ENCODE measurements around the gene SLC44A3.
"Not testable (repeated sequence)": the region's sequence is repeated elsewhere in the genome, so short reads cannot be mapped to it uniquely, and the experiment has no call there.

SLC44A3 gene

GRCh38 chr1:94836891-94837290, 16.7 kb downstream of the SLC44A3 start:
- DNase-seq (ENCODE audit: low read depth): no peak

DNA sequence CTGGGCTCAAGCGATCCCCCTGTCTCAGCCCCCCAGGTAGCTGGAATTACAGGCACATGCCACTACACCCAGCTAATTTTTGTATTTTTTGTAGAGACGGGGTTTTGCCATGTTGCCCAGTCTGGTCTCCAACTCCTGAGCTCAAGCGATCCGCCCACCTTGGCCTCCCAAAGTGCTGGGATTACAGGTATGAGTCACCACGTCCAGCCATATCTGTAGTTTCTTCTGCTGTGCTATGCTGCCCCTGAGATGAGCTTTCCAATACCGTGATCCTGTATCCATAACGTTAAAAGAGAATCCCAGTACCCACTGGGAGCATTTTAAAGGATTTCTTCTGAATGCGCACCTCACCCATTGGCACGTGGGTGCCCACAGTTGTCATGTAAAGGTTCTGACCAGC, 20.2 kb downstream of the SLC44A3 start:
- not testable (repeated sequence) for DNase-seq (ENCODE audit: low read depth)

DNA sequence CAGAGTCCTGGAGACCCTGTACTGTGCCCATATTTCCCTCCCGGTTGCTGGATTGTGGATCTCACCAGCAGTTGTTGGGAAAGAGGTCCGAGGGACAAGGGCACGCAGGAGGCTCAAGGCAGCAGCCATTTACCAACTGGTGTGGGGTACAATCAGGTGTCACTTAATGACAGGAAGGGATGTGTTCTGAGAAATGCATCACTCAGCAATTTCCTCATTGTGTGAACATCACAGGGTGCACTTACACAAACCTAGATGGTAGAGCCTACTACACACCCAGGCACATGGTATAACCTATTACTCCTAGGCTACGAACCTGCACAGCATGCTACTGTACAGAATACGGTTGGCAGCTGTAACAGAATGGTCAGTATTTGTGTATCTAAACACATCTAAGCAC, 20.7 kb downstream of the SLC44A3 start:
- DNase-seq (ENCODE audit: low read depth): no peak

- DNase-seq (ENCODE audit: low read depth): no peak
Observed at GRCh38 chr1:94843430-94843829, 23.3 kb downstream of the SLC44A3 start.

GRCh38 chr1:94843846-94844245, 23.7 kb downstream of the SLC44A3 start:
- no peak for DNase-seq (ENCODE audit: low read depth)

DNA sequence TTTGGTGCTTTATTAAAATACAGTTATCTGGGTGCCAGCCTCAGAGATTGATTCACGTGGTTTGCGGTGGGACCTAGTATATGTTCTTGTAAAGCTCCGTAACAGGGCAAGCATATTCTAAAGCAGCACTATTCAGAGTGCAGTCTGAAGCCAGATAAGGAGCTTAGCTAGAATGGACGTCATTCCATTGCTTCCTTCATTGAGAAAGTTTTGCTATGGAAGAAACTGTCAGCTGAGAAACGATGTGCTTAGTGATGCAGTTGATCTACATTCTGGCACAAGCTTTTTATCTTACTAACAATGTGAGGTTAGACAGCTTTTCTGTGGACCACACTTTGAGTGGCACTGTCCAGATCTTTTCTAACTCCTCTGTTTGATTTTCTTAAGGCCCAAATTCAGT, 26.2 kb downstream of the SLC44A3 start:
- DNase-seq (ENCODE audit: low read depth): no peak

DNA sequence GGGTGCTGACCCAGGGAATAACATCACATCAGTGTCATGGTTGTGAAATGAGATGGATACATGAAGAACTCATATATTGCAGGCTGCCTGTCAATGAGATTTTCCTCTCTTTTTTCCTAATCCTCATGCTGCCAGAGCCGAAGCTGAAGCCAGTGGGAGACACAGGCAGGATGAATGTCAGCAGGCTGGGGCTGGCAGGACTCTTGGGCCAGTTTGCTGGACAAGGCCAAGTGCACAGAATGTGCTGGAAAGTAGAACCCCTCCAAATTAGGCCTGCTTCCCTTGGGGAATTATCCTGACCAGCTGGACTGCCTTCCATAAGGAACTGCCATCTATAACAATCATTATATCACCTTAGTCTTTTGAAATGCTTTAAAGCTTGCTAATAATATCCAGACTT, 31.4 kb downstream of the SLC44A3 start:
- DNase-seq (ENCODE audit: low read depth): no peak

- DNase-seq (ENCODE audit: low read depth): no peak
Observed at GRCh38 chr1:94852788-94853187, 32.6 kb downstream of the SLC44A3 start.

DNA sequence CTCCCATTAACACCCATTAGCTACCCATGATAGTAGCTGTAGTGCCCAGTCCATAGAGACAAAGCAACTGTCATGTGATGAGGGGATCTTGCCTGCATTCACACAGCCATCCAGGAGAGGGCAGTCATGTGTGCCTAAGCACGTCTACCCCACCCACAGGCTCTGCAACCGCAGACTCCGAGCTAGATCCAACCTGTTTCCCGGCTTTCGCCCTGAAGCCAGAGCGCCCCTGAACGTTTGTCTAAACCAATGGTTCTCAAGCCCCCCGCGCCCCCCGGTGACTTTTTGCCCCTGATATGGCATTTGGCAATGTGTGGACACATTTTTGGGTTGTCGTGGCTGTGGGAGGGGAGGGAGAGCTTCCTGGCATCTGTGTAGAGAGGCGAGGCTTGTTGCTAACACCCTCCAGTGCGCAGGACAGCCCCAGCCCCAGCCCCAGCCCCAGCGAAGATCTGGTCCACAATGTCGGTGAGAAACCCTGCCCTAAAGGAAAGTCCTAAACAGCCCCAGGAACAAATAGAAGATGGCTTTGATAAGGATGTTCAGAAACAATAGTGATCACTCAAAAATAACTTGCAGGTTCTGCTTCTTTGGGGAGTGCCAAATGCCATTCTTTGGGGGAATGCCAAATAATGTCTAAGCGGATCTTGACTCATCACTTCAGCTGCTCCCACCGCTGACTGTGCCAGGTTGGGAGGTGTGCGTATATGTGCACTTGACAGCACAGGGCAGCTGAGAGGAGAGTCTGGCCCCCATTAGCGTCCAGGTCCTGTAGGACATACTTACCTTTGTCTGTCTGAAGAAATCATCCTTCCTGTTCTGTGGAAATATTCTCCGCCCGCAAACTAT, 34.5 kb downstream of the SLC44A3 start:
- DNase-seq (ENCODE audit: low read depth): peak; percentile 71

- DNase-seq (ENCODE audit: low read depth): no peak
Observed at GRCh38 chr1:94855307-94855700, 35.1 kb downstream of the SLC44A3 start.

DNA sequence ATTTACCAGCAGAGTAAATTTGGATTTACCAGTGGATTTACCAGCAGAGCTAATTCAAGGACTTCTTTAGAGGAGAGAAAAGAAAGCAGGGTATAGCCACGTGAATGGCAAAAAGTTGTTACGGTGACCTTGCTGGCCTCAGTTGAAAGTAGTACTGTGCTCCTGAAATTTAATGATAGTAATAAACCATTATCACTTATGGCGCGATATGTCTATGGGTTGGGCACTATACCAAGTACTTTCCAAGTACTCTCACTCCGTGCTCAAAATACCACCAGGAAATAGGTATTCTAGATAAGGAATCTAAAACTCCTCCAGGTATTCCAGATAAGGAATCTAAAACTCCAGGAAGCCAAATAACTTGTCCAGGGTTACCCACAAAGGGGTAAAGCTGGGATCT, 35.8 kb downstream of the SLC44A3 start:
- DNase-seq (ENCODE audit: low read depth): no peak

GRCh38 chr1:94856868-94857267, 36.7 kb downstream of the SLC44A3 start:
- no peak for DNase-seq (ENCODE audit: low read depth)

DNA sequence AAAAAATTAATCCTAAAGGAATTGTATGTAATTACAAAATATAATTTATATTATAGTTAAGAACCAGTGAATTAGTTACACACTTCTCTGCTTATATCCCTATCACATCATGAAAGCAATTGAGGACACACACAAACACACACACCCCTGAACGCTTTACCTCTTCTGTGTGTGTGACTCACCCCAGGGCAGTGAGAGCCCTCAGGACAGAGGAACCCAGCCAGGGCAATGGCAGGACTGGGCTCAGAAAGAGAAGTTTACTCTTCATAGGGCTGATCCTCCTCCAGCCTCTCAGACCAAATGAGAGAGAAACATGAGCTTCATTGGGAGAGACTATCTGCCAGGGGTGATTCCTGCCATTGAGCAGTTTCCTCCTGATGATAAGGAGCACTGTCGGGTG, 38.1 kb downstream of the SLC44A3 start:
- no peak for DNase-seq (ENCODE audit: low read depth)

DNA sequence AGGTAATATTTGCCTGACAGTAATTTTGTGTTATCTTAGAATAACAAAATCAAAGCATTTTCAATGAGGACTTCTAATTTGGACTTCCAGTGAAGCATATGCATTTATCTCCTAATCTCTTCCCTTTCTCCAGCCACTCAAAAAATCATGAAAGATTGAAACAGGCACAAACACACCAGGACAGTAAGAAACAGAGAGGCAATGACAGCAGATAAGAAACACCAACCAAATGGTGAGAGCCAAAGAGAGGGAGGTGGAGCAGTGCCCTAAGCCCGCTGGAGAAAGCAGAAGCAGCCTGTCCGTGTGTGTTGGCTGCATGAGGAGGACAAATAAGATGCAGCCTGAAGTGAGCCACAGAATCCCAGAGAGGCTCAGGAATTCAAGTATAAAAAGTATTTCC, 39.0 kb downstream of the SLC44A3 start:
- DNase-seq (ENCODE audit: low read depth): no peak

GRCh38 chr1:94862718-94863117, 42.6 kb downstream of the SLC44A3 start:
- no peak for DNase-seq (ENCODE audit: low read depth)

GRCh38 chr1:94863297-94863911, 43.2 kb downstream of the SLC44A3 start:
- no peak for DNase-seq (ENCODE audit: low read depth)

GRCh38 chr1:94863919-94864318, 43.8 kb downstream of the SLC44A3 start:
- DNase-seq (ENCODE audit: low read depth): no peak

GRCh38 chr1:94864821-94865220, 44.7 kb downstream of the SLC44A3 start:
- DNase-seq (ENCODE audit: low read depth): no peak

DNA sequence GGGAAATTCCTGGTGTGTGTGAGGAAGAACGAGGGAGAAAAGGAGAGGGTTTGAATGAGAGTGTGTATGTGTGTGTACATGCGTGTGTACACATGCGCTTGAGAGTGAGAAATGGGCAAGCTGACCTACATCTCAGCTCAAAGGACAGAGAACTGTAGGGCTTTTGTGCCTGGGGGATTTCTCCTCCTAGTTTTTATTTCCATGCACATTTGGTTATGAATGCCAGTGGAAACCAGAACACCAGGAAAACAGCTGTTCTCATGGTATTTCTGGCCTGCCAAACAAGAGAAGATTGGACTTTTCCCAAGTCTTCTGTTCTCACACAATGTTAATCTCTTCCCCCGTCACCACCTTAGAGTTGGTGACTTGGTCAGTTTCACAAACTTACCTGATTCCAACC, 45.2 kb downstream of the SLC44A3 start:
- DNase-seq (ENCODE audit: low read depth): no peak

DNA sequence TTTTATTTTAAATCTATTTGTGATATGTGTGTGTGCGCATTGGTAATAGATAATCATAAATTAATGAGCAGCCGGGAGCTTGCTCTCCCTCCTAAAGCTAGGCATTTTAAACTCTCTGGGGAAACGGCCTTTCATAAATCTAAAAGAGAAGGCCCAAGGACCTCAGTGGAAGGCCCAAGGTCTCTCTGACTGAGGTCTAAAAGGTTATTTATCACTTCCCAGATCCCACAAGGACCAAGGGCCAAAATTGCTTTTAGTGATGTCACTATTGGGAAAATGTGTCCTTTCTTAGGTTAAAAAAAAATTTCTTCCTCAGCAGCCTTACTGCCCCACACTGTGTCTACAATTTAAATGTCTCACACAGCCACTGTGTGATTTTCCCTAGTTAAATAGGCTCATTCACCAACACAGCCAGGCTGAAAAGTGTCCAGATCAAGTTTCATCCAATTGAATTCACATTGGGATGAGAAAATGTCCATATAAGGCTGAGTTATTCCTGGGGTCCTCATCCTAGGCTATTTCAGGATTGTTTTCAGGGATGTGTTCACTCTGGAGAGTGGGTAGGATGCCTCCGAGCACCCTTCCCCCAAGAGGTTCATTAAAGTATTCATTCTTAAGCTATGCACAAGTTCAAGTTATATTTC, 46.1 kb downstream of the SLC44A3 start:
- no peak for DNase-seq (ENCODE audit: low read depth)

DNA sequence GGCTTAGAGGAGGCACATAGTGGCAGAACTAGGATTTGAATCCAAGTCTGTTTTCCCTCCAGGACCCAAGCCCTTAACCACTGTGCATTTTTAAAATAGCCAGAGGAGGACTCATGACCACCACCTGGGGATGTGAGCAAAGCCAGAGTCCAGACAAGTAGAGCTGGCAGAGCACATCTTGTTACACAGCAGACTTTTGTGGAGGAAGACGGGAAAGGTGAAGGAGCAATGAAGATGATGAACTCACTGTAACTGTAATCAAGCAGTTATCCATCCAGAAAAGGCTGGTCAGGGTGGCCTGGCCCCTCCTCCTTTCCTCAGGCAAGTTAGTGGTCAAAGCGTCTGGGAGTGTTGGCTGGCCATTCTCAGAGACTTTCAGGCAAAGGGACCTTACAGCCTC, 50.9 kb downstream of the SLC44A3 start:
- no peak for DNase-seq (ENCODE audit: low read depth)

GRCh38 chr1:94872771-94873495, 52.8 kb downstream of the SLC44A3 start:
- no peak for DNase-seq (ENCODE audit: low read depth)
